GM06990 (cell line): ENCODE results near the gene FADS1.

ENCODE experiments used
- DNase-seq: peaks from one replicate; pipeline ENCODE4 v3.0.0-alpha.2; 2011; ENCODE audit not compliant: insufficient read length; ENCODE audit errors: extremely low read depth
- H3K27me3 ChIP-seq: replicated peaks from 2 replicates; pipeline ENCODE4 v1.6.0; 2011; ENCODE audit warnings: low read length; ENCODE audit not compliant: control insufficient read depth, insufficient read depth
- H3K36me3 ChIP-seq: 2 replicates; pipeline ENCODE4 v1.5.1; 2011; ENCODE audit warnings: low read length; ENCODE audit not compliant: control insufficient read depth, insufficient read depth
- H3K4me3 ChIP-seq: replicated peaks from 2 replicates; pipeline ENCODE4 v1.5.1; 2011; ENCODE audit warnings: low read depth, mild to moderate bottlenecking, control low read depth, low read length
- CTCF ChIP-seq: IDR thresholded peaks from 2 replicates; pipeline ENCODE4 v1.5.1; 2011; ENCODE audit warnings: low read length, control low read depth, mild to moderate bottlenecking, inconsistent platforms; ENCODE audit not compliant: insufficient read depth, poor library complexity, severe bottlenecking

The FADS1 gene

GRCh38 chr11:61814247-61814957, 2.4 kb downstream of the FADS1 start:
- peaks cover 12% of the 10 kb centered on the region for H3K36me3 ChIP-seq
- no peak for TF ChIP-seq CTCF
- H3K27me3 ChIP-seq, result no peaks in the 10 kb centered on the region
- DNase-seq, result no peak
- peak overlapping the region; percentile 75 for H3K4me3 ChIP-seq

DNA sequence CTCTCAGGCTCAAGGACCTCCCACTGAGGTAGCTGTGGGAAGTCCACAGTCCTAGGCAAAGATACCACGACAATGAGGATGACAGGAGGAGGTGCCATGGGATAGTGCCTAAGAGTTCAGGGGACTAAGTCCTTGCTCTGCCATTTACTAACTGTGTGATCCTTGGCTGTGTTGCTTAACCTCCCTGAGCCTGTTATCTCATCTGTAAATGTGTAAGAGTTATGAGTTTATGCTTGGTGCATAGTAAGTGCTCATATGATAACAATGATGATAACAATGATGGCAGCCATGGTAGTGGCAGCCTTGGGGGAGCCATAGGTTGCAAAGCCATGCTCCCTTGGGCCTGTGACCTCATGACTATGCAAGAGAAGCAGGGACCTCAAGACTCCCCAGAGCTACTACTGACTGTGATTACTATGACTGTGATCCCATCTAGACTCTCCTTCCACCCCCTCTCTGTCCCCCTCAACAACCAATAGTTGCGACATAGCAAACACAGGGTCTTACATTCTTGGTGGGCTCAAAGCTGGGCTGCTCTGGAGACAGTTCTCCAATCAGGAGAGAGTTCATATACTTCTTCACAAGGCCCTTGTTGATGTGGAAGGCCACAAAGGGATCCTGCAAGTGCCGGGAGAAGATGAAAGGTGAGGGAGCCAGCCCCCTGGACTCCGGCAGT, 3.9 kb downstream of the FADS1 start:
- Histone ChIP-seq H3K27me3 (no peaks in the 10 kb centered on the region), H3K36me3 (peaks cover 16% of the 10 kb centered on the region), H3K4me3 (no peak overlapping the region)
- no peak for DNase-seq
- no peak for TF ChIP-seq CTCF

- TF ChIP-seq CTCF, result no peak
- no peaks in the 10 kb centered on the region for H3K27me3 ChIP-seq
- H3K4me3 ChIP-seq, result no peak overlapping the region
- H3K36me3 ChIP-seq, result peaks cover 18% of the 10 kb centered on the region
- DNase-seq, result no peak
These were observed 5.0 kb downstream of the FADS1 start for GRCh38 chr11:61811831-61812230.

- Histone ChIP-seq H3K27me3 (no peaks in the 10 kb centered on the region), H3K4me3 (no peak overlapping the region), H3K36me3 (peaks cover 21% of the 10 kb centered on the region)
- DNase-seq, result no peak
- TF ChIP-seq CTCF, result no peak
These were observed 6.1 kb downstream of the FADS1 start for GRCh38 chr11:61810671-61811175.

GRCh38 chr11:61806785-61807184, 10.0 kb downstream of the FADS1 start:
- H3K27me3 ChIP-seq, result no peaks in the 10 kb centered on the region
- TF ChIP-seq CTCF, result no peak
- H3K36me3 ChIP-seq, result peaks cover 31% of the 10 kb centered on the region
- no peak for DNase-seq
- no peak overlapping the region for H3K4me3 ChIP-seq

DNA sequence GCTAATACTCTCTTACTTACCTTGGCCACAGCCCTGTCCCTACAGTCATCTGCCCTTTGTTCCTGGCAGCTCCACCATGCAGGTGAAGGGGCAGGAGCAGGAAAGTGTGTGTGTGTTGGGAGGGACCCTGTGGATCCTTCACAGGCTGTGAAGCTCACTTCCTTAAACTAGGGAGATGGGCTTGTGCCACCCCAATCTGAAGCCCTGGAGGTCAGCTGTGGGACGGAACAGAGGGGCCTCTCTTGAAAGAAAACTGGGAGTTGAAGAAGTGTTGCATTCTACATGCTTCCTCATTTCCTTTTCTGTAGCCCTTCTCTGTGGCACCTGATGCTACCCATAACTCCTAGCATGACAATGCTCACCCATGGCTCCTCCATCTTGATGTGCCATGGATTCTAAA, 11.7 kb downstream of the FADS1 start:
- Histone ChIP-seq H3K36me3 (peaks cover 26% of the 10 kb centered on the region), H3K27me3 (no peaks in the 10 kb centered on the region), H3K4me3 (no peak overlapping the region)
- TF ChIP-seq CTCF, result no peak
- no peak for DNase-seq
